WI38 (cell line): ENCODE measurements around the gene POLR3K.
"Not testable (repeated sequence)": the region's sequence is repeated elsewhere in the genome, so short reads cannot be mapped to it uniquely, and the experiment has no call there.

Experiments
- H3K4me3 ChIP-seq: 2 replicates; pipeline ENCODE4 v1.5.1; 2011; ENCODE audit warnings: low read depth, mild to moderate bottlenecking, control low read depth, low read length
- CTCF ChIP-seq: IDR thresholded peaks from 2 replicates; pipeline ENCODE4 v1.5.1; 2012; ENCODE audit warnings: low read depth, mild to moderate bottlenecking, control low read depth, low read length

Gene POLR3K

GRCh38 chr16:45454-45853 is 8.0 kb downstream of the POLR3K start:
- H3K4me3 ChIP-seq = no peak overlapping the region
- TF ChIP-seq CTCF = no peak

- H3K4me3 ChIP-seq = no peak overlapping the region
- no peak for TF ChIP-seq CTCF
These were observed 8.8 kb downstream of the POLR3K start for GRCh38 chr16:44655-45054.

GRCh38 chr16:43294-43693 is 10.1 kb downstream of the POLR3K start:
- TF ChIP-seq CTCF = no peak
- no peak overlapping the region for H3K4me3 ChIP-seq

- no peak for TF ChIP-seq CTCF
These were observed 10.7 kb downstream of the POLR3K start for GRCh38 chr16:42691-43090.

DNA sequence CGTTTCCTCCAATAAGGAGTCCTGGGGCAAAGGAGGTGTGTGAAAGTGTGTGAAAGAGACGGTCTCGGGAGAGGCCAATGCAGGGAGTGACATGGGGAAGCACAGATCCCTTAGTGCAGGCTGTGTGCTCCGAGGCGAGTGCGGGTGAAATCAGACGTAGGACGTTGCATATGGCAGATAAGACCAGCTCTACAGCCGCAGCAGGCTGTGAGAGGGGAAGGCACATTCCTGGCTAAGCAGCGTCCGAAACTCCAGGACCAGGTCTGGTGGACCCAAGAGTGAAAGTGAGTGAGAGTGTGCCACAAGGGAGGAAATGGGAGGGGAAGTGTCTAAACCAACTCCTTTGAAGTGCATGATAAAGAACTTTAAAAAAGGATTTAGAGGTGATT is 11.3 kb downstream of the POLR3K start:
- no peak overlapping the region for H3K4me3 ChIP-seq
- no peak for TF ChIP-seq CTCF

More at GRCh38 chr16:42691-43090, 10.7 kb downstream of the POLR3K start:
- H3K4me3 ChIP-seq = no peak overlapping the region

DNA sequence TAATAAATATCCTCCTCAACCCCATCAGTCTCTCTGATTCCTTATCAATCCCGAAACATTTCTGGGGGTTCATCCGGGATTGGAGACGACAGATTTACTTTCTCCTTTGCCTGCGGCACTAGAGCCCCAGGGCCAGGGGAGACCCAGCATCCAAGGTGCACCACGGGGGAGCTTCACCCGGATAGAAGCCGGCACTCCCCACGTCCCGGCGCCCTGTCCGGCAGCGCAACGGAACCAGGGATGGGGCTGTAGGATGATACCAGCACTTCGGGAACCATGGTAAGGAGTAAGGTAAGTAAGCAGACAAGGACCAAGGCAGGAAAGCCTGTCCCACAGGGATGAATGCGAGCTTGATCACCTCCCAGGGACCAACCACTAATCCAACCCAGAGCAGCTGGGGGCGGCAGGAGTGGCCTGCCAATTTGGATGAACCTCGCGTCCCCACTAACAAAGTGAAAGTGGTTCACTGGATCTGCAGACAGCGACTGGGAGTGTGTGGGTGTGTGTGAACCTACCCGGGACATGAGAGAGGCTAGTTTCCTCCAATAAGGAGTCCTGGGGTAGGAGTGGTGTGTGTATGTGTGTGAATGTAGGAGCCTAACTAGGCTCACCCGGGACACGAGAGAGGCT is 11.9 kb downstream of the POLR3K start:
- TF ChIP-seq CTCF = no peak
- H3K4me3 ChIP-seq = no peak overlapping the region

- no peak for TF ChIP-seq CTCF
These were observed 14.2 kb downstream of the POLR3K start for GRCh38 chr16:38941-39892.

GRCh38 chr16:38206-38605 is 15.2 kb downstream of the POLR3K start:
- not testable (repeated sequence) for H3K4me3 ChIP-seq

More at GRCh38 chr16:38941-39892, 14.2 kb downstream of the POLR3K start:
- H3K4me3 ChIP-seq = no peak overlapping the region
